Omental fat pad (tissue), 4 donors: ENCODE measurements around the gene C19orf85. TPM values are rescaled to one million over a fixed set of nuclear protein-coding genes. Genes with fewer than 3 reads are reported as not detected.
A peak's percentile ranks its signal among the peaks of the same experiment; 100 is the strongest.

Experiments
- ATAC-seq: fragments of 150-250 bp; one replicate; pipeline ENCODE4 v1.9.1; 2016; ENCODE audit warnings: mild to moderate bottlenecking, moderate library complexity; ENCODE audit not compliant: low FRiP score
- DNase-seq: peaks from one replicate; pipeline ENCODE4 v3.0.0-alpha.2; 2019; ENCODE audit warnings: low spot score
- total RNA-seq, 4 donors: library from RNA; depleted of rRNA; stranded (reverse); fragments of >200 nt; gene quantifications; one replicate each; pipeline ENCODE4 v1.1.0, GENCODE V29; 2016
- TF ChIP-seq, protein P1 (sequence below), 3 donors: fragments of 450-650 bp; IDR thresholded peaks; one replicate each; pipeline ENCODE4 v1.5.1; 2016 to 2017; ENCODE audit warnings: antibody characterized with exemption in 3 of 3, mild to moderate bottlenecking in 3 of 3, moderate library complexity in 2 of 3

The C19orf85 gene
- total RNA-seq, 4 donors from 2014 or later, result not detected

DNA sequence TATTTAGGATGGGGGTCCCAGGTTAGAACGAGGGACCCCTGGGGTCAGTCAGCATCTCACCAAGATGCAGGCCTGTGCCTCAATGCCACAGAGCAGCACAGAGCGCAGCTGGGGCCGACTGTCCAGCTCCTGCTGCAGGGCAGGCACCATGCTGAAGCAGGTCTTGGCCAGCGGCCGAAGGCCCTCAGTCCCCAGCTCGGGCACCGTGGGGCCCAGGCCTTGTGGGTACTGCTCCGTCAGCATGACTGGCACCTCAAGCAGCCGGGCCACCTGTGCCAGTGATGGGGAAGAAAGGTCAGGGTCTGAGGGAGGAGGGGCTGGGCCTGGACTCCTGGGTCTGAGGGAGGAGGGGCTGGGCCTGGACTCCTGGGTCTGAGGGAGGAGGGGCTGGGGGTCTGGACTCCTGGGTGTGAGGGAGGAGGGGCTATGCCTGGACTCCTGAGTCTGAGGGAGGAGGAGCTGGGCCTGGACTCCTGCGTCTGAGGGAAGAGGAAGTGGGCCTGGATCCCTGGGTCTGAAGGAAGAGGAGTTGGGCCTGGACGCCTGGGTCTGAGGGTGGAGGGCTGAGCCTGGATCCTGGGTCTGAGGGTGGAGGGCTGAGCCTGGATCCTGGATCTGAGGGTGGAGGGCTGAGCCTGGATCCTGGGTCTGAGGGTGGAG lies 8.8 kb downstream of the C19orf85 start:
- no peak for ATAC-seq
- TF ChIP-seq, protein P1, sequence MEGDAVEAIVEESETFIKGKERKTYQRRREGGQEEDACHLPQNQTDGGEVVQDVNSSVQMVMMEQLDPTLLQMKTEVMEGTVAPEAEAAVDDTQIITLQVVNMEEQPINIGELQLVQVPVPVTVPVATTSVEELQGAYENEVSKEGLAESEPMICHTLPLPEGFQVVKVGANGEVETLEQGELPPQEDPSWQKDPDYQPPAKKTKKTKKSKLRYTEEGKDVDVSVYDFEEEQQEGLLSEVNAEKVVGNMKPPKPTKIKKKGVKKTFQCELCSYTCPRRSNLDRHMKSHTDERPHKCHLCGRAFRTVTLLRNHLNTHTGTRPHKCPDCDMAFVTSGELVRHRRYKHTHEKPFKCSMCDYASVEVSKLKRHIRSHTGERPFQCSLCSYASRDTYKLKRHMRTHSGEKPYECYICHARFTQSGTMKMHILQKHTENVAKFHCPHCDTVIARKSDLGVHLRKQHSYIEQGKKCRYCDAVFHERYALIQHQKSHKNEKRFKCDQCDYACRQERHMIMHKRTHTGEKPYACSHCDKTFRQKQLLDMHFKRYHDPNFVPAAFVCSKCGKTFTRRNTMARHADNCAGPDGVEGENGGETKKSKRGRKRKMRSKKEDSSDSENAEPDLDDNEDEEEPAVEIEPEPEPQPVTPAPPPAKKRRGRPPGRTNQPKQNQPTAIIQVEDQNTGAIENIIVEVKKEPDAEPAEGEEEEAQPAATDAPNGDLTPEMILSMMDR (IDR thresholded peaks at IDR 0.05), result no peak
- DNase-seq, result no peak

DNA sequence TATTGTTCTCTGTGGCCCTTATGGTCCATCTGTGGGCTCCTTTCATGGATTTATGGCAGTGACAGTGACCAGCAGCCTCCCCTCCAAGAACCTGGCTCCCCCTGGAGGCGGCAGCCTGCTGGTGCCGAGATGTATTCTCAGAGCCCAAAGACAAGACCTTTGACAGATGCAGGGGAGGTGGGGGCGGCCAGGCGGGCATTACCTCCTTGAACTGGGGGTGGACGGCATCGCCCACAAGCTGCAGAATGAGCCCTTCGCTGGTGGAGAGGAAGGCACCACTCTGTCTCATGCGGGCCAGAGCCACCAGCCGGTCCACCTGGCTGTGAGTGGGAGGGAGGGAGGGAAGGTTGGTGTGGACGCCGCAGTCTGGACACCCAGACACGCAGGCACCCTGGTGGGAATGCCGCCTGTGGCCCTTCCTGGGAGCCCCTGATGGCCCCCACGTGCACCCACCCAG lies 9.7 kb downstream of the C19orf85 start:
- TF ChIP-seq, protein P1 (IDR thresholded peaks at IDR 0.05), result no peak
- DNase-seq (no peak), ATAC-seq (no peak)

DNA sequence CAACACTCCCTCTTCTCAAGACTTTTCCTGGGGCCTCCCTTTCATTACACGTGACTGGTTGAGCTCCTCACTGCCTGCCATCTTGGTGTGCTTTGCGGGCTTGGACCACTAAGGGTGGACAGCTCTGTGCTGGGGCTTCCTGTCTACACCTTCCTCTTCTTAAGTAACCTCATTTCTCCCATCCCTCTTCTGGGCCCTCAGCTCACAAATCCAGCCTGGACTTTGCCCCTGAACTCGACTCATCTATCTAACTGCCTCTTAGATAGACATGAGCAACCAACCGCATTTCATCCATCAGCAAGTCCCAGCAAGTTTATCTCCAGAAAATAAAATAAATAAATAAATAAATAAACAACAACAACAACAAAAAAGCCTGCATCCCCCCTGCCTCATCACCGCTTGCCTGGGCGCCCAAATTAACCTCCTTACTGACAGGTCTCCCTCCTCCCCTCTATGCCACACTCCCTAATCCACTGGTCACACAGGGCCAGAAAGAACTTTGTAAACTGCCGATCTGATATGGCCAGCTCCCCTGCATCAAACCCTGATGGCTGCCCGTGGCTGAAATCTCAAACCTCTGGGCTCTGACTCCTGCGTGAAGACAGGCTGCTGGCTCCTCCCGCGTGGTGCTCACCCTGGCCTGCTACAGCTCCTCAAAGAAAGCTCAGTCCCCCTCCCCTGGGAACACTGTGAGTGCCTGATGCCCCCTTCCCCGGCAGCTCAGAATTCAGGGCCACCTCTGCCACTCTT lies 10.9 kb downstream of the C19orf85 start:
- DNase-seq (no peak), ATAC-seq (no peak)
- TF ChIP-seq, protein P1 (IDR thresholded peaks at IDR 0.05), result no peak

DNA sequence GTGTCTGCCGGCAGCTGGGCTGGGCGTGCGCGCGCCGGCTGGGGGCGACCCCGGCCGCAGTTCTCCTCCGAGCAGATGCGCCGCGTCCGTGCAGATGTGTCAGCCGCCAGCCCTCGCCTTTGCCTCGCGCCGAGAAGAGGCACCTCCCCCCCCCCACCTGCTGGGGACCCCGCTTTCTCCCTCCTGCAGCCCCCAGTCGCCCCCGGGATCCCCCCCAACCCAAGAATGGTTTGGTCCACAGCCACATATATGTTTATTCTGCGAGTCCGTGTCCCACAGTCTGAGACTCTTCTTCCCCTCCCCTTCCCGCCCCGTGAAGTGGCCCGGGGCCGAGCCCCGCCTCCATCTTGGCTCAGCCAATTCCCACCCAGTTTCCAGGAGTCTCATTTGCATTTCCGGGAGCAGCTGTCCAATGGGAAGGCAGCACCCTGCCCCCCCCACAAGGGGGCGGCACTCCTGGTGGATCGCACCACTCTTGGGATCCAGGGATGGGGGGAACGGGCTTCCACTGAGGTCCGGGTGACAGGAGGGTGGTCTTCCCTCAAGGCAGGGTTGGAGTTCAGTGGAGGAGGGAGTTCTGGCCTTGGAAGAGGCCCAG lies 11.7 kb downstream of the C19orf85 start:
- no peak for DNase-seq
- ATAC-seq, result peak; percentile 64
- TF ChIP-seq, protein P1 (IDR thresholded peaks at IDR 0.05), result no peak

DNA sequence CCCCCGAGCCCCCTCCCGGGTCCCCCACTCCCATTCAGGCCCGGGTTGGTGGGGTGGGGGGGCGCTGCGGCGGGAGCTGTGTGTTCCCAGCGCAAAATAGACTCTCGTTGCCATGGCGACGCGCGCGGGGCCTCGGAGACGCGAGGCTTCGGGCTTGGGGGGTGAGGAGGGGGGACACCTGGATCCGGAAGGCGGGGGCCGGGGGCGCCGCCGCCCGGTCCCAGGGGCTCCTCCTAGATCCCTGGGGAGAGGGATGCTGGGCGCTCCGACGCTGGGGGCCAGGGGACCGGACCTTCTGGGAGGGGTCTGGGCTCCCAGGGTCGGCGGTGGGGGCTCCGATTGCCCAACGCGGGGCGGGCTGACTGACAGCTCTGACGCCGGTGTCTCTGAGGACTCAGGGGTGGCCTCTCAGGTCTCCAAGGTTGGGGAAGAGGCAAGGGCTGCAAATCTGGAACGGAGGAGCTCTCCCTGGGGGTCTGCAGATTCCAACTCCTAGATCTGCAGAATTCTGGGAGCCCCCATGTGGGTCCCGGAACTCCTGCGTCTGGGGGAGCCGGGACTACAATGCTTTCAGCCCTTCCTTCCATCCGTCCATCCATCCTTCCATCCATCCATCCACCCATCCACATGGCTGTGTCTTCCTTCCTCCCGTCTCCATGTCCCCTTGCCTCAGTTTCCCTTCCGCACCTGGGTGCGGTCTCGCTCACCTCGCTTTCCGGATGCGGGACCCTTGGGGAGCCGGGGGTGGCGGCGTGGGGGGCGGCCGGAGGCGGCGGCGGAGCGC lies 12.4 kb downstream of the C19orf85 start:
- no peak for ATAC-seq
- no peak for DNase-seq
- TF ChIP-seq, protein P1 (IDR thresholded peaks at IDR 0.05), result no peak

DNA sequence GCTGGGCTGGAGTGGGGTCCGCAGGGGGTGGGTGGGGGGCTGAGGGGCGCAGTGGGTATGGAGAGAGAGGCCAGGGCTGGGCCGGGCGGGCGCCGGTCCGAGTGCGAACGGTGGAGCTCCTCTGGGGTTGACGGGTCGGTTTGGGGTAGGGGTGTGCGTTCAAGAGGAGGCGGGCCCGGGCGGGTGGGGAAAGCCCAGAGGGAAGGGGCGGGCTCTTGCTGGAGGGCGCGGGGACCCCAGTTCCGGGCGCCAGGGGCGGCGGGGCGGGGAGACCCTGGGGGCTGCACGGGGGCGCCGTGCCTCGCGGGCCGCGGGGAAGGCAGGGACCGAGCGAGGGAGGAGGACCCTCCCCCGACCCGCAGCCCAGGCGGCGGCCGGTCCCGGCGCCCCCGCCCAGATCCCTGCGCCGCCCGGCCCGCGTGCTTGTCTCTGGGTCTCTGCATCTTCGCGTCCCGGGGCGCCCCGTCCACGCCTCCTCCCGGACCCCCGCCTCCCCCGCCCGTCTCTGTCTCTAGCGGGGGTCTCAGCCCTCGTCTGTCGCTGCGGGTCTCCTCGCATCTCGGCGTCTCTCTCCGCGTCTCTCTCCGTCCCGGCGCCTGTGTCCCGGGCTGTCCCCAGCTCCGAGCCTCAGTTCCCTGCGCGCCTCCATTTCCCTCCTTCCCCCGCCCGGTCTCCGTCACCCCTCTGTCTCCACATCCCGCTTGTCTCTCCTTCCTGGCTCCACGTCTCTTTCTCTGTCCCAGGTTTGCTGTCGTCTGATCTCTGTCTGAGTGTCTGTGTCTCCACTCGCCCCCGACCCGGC lies 13.2 kb downstream of the C19orf85 start:
- TF ChIP-seq, protein P1 (IDR thresholded peaks at IDR 0.05), result no peak
- DNase-seq (no peak), ATAC-seq (no peak)
